Calu3 (cell line): ENCODE measurements around the gene CREBRF. TPM values are rescaled to one million over a fixed set of nuclear protein-coding genes. Genes with fewer than 3 reads are reported as not detected.
"Not testable (repeated sequence)": the region's sequence is repeated elsewhere in the genome, so short reads cannot be mapped to it uniquely, and the experiment has no call there.

Experiments
- BruUV-seq: library from RNA; stranded (reverse); fragments of 400-500 nt; replicated peaks from 2 replicates; lab custom pipeline; 2021; lab: Mats Ljungman, UMichigan
- CTCF ChIA-PET: fragments of 300-600 bp; sonication (Branson Sonifier 250); formaldehyde crosslinking; loops from one replicate; lab custom pipeline; 2022; ENCODE audit warnings: antibody characterized with exemption; lab: Charles Lee
- DNase-seq: peaks from one replicate; pipeline ENCODE4 v3.0.0; 2022
- H3K27ac Mint-ChIP-seq: one replicate; pipeline ENCODE4 v1.8.0; 2022; ENCODE audit warnings: mixed read lengths; ENCODE audit not compliant: unreplicated experiment
- H3K27me3 Mint-ChIP-seq: one replicate; pipeline ENCODE4 v1.8.0; 2022; ENCODE audit warnings: mixed read lengths; ENCODE audit not compliant: unreplicated experiment
- H3K36me3 Mint-ChIP-seq: one replicate; pipeline ENCODE4 v1.8.0; 2022; ENCODE audit warnings: mild to moderate bottlenecking, moderate library complexity, mixed read lengths; ENCODE audit not compliant: insufficient read depth, unreplicated experiment
- H3K4me1 Mint-ChIP-seq: one replicate; pipeline ENCODE4 v1.8.0; 2022; ENCODE audit warnings: mild to moderate bottlenecking, low read depth, mixed read lengths; ENCODE audit not compliant: unreplicated experiment
- H3K4me3 Mint-ChIP-seq: one replicate; pipeline ENCODE4 v1.8.0; 2022; ENCODE audit warnings: mild to moderate bottlenecking, low read depth, moderate library complexity, mixed read lengths; ENCODE audit not compliant: unreplicated experiment
- H3K9me3 Mint-ChIP-seq: one replicate; pipeline ENCODE4 v1.8.0; 2022; ENCODE audit warnings: low read depth, mixed read lengths; ENCODE audit not compliant: unreplicated experiment
- intact Hi-C: fragments of 100-400 bp; cut with micrococcal nuclease; formaldehyde crosslinking; loops from one replicate; pipeline ENCODE4 v1.10.0; 2022; ENCODE audit not compliant: unreplicated experiment
- total RNA-seq: library from RNA; stranded (reverse); gene quantifications from 2 replicates; pipeline ENCODE4 v1.2.3, GENCODE V29; 2022
- TF ChIP-seq, protein P1 (sequence below): fragments of 200-600 bp; IDR thresholded peaks from one replicate; pipeline ENCODE4 v1.8.0; 2022; ENCODE audit warnings: antibody characterized with exemption; ENCODE audit not compliant: unreplicated experiment

The CREBRF gene
- total RNA-seq, 1 experiment from 2014 or later, result 18.2 TPM

DNA sequence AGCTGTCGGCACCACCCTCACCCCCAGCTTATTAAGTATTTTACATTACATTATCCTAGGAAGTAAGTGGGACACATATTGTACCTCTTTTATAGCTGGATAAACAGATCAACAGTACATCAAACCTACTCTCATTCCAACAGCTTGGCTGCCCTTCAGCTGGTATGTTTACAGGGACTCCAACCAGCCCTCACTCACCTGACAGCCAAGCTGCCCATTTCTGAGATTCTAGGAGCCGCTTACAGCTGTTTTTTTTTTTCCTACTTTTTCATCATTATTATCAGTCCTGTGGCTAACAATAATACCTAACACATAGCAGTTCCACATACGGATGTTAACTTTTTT, 13.4 kb upstream of the CREBRF start:
- Mint-ChIP-seq H3K27me3 (no peaks in the 10 kb centered on the region), H3K4me3 (no peak overlapping the region), H3K36me3 (peaks cover 16% of the 10 kb centered on the region), H3K9me3 (peaks cover 3% of the 10 kb centered on the region), H3K27ac (no peak overlapping the region), H3K4me1 (peaks cover 8% of the 10 kb centered on the region)
- TF ChIP-seq, protein P1, sequence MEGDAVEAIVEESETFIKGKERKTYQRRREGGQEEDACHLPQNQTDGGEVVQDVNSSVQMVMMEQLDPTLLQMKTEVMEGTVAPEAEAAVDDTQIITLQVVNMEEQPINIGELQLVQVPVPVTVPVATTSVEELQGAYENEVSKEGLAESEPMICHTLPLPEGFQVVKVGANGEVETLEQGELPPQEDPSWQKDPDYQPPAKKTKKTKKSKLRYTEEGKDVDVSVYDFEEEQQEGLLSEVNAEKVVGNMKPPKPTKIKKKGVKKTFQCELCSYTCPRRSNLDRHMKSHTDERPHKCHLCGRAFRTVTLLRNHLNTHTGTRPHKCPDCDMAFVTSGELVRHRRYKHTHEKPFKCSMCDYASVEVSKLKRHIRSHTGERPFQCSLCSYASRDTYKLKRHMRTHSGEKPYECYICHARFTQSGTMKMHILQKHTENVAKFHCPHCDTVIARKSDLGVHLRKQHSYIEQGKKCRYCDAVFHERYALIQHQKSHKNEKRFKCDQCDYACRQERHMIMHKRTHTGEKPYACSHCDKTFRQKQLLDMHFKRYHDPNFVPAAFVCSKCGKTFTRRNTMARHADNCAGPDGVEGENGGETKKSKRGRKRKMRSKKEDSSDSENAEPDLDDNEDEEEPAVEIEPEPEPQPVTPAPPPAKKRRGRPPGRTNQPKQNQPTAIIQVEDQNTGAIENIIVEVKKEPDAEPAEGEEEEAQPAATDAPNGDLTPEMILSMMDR, result no peak
- DNase-seq, result no peak
- CTCF ChIA-PET, result interaction anchor here (0.7 to 1.2 kb wide), 2 partner anchors 17 to 57 kb away, joined by 3 to 4 read pairs; no protein-coding TSS in a partner anchor
- intact Hi-C loops, result no loop called here
- no TSS peak for BruUV-seq

DNA sequence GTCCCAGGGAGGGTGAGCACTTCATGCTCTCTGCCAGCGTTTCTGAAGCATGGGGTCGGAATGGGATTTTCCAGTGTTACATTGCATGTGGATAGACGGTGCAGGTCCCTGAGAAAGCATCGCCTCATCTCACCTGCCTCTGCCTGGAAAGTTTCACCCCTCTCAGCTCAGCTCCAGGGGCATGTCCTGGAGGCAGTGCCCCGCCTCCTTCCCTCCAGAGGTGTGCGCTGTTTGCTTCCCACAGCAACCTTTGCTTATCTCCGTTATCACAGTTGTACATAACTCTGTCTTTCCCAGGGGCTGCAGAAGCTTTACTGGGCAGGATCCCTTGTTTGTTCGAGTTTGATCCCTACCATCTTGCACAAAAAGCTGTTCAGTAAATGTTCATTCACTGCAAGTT, 10.7 kb upstream of the CREBRF start:
- intact Hi-C loops, result no loop called here
- Mint-ChIP-seq H3K27ac (no peak overlapping the region), H3K9me3 (no peaks in the 10 kb centered on the region), H3K27me3 (no peaks in the 10 kb centered on the region), H3K4me1 (peaks cover 15% of the 10 kb centered on the region), H3K36me3 (peaks cover 3% of the 10 kb centered on the region), H3K4me3 (no peak overlapping the region)
- DNase-seq, result no peak
- BruUV-seq, result no TSS peak
- TF ChIP-seq, protein P1, result no peak
- CTCF ChIA-PET, result no interaction called here

DNA sequence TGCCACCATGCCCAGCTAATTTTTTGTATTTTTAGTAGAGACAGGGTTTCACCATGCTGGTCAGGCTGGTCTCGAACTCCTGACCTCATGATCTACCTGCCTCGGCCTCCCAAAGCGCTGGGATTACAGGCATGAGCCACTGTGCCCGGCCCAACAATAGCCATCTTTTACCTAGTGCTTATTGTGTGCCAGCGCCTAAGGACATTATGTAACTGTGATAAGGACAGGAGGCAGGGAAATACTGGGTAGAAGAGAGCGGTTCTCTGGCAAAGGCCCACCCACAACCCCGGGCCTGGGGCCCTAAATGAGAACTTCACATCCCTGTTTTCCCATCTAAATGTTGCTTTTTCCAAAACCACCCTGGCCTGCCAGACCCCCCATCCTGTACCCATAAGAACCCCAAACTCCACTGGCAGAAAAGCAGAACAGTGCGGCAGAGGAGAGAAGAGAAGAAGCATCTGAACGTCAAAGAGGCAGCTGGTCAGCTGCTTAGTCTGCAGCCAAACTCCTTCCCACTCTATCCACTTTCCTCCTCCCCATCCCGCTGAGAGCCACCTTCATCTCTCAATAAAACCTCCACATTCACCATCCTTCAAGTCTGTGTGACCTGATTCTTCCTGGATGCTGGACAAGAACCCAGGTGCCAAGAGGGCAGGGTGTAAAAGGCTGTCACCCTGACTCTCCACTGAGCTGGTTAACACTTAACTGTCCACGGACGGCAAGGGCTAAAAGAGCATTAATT, 8.9 kb upstream of the CREBRF start:
- H3K27me3 Mint-ChIP-seq, H3K9me3 Mint-ChIP-seq, intact Hi-C loops, H3K4me3 Mint-ChIP-seq, H3K27ac Mint-ChIP-seq, BruUV-seq, DNase-seq, H3K36me3 Mint-ChIP-seq: not testable (repeated sequence)
- CTCF ChIA-PET, result interaction anchor here (0.5 to 1.3 kb wide), 2 partner anchors 41 to 94 kb away, joined by 3 to 5 read pairs; no protein-coding TSS in a partner anchor
- peaks cover 26% of the 10 kb centered on the region for H3K4me1 Mint-ChIP-seq

DNA sequence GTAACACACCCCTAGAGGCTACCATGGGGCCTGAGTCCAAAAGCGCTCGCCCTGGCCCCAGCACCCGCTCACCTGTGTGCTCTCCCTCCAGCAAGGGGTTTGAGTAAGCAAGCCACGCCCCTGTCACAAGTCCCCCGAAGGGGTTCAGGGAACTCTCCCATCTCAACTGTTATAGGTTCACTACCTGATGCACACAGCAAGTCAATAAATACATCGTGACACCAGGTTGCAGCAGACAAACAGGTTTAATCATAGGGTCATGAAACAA, 8.4 kb upstream of the CREBRF start:
- no peak overlapping the region for H3K27ac Mint-ChIP-seq
- TF ChIP-seq, protein P1, result no peak
- intact Hi-C loops, result no loop called here
- peaks cover 24% of the 10 kb centered on the region for H3K4me1 Mint-ChIP-seq
- BruUV-seq, result no TSS peak
- CTCF ChIA-PET, result interaction anchor here (1.3 kb wide), 1 partner anchor 41 kb away, joined by 5 read pairs; no protein-coding TSS in a partner anchor
- no peak overlapping the region for H3K4me3 Mint-ChIP-seq
- H3K36me3 Mint-ChIP-seq, result no peaks in the 10 kb centered on the region
- H3K27me3 Mint-ChIP-seq, result no peaks in the 10 kb centered on the region
- no peak for DNase-seq
- H3K9me3 Mint-ChIP-seq, result no peaks in the 10 kb centered on the region

DNA sequence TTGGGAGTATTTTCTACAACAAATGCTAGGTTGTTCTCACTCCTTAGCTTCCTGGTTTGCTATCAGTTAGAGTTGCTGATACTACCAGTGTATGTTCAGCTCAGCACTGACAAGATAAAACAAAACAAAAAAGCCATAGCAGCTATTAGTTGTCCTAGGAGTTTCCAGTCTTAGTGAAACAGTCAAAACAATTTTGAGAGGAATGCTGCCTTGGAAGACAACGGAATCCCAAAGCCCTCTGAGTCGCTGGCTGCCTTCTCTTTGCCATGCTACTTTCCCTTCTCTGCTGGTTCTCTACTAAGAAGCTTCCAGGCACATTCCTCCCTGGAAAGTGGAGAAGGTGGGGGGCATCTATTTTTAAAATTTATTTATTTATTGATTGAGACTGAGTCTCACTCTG, 5.4 kb upstream of the CREBRF start:
- Mint-ChIP-seq H3K4me1 (peaks cover 42% of the 10 kb centered on the region), H3K9me3 (no peaks in the 10 kb centered on the region), H3K4me3 (peak overlapping the region; percentile 5), H3K36me3 (peaks cover 4% of the 10 kb centered on the region), H3K27ac (peak overlapping the region; percentile 28), H3K27me3 (no peaks in the 10 kb centered on the region)
- intact Hi-C loops, result no loop called here
- CTCF ChIA-PET, result interaction anchor here (1.0 to 1.7 kb wide), 4 partner anchors 15 to 188 kb away, joined by 3 to 4 read pairs (median 3); no protein-coding TSS in a partner anchor
- BruUV-seq, result no TSS peak
- TF ChIP-seq, protein P1, result no peak
- DNase-seq, result no peak
